NCI-H146 (cell line): ENCODE data around the gene BORCS5.
"Not testable (repeated sequence)": the region's sequence is repeated elsewhere in the genome, so short reads cannot be mapped to it uniquely, and the experiment has no call there.

Experiments used
- DNase-seq: peaks from one replicate; lab custom pipeline; 2025; lab: John Stamatoyannopoulos, UW

The BORCS5 gene

GRCh38 chr12:12461923-12462315, 105.0 kb downstream of the BORCS5 start:
- DNase-seq: no peak

GRCh38 chr12:12465522-12465921, 108.6 kb downstream of the BORCS5 start:
- no peak for DNase-seq

GRCh38 chr12:12466157-12466556, 109.3 kb downstream of the BORCS5 start:
- no peak for DNase-seq

GRCh38 chr12:12467264-12467663, 110.4 kb downstream of the BORCS5 start:
- no peak for DNase-seq

GRCh38 chr12:12467688-12468261, 110.9 kb downstream of the BORCS5 start:
- no peak for DNase-seq

GRCh38 chr12:12468575-12468974, 111.7 kb downstream of the BORCS5 start:
- DNase-seq: no peak

- DNase-seq: no peak
Measured at GRCh38 chr12:12469386-12469785, 112.5 kb downstream of the BORCS5 start.

- DNase-seq: no peak
Measured at GRCh38 chr12:12470751-12471306, 114.0 kb downstream of the BORCS5 start.

GRCh38 chr12:12471982-12472961, 115.4 kb downstream of the BORCS5 start:
- not testable (repeated sequence) for DNase-seq

- DNase-seq: no peak
Measured at GRCh38 chr12:12473223-12473622, 116.3 kb downstream of the BORCS5 start.

GRCh38 chr12:12474471-12474928, 117.6 kb downstream of the BORCS5 start:
- DNase-seq: no peak

- DNase-seq: no peak
Measured at GRCh38 chr12:12474931-12475795, 118.3 kb downstream of the BORCS5 start.

- DNase-seq: no peak
Measured at GRCh38 chr12:12476857-12477531, 120.1 kb downstream of the BORCS5 start.

- no peak for DNase-seq
Measured at GRCh38 chr12:12477532-12477890, 120.6 kb downstream of the BORCS5 start.

- DNase-seq: no peak
Measured at GRCh38 chr12:12480074-12480473, 123.2 kb downstream of the BORCS5 start.

GRCh38 chr12:12481631-12482030, 124.8 kb downstream of the BORCS5 start:
- no peak for DNase-seq

- no peak for DNase-seq
Measured at GRCh38 chr12:12482150-12482761, 125.4 kb downstream of the BORCS5 start.

GRCh38 chr12:12482959-12483358, 126.1 kb downstream of the BORCS5 start:
- no peak for DNase-seq

- DNase-seq: no peak
Measured at GRCh38 chr12:12483438-12483837, 126.6 kb downstream of the BORCS5 start.

GRCh38 chr12:12486661-12487240, 129.9 kb downstream of the BORCS5 start:
- DNase-seq: no peak

- DNase-seq: no peak
Measured at GRCh38 chr12:12487490-12487889, 130.6 kb downstream of the BORCS5 start.
